H9 (cell line): Measurements from ENCODE around the gene COMT. TPM values are rescaled to one million over a fixed set of nuclear protein-coding genes. Genes with fewer than 3 reads are reported as not detected.
A peak's percentile ranks its signal among the peaks of the same experiment; 100 is the strongest.

Experiments used
- DNase-seq: peaks from one replicate; pipeline ENCODE4 v3.0.0-alpha.2; 2017
- H2AFZ ChIP-seq: one replicate; pipeline ENCODE4 v1.6.1; 2013; ENCODE audit warnings: mild to moderate bottlenecking, low read length, control low read depth, moderate library complexity
- H2AK5ac ChIP-seq: 2 replicates; pipeline ENCODE4 v1.6.1; 2013; ENCODE audit warnings: low read length, control low read depth, mixed read lengths; ENCODE audit not compliant: insufficient read length
- H2BK120ac ChIP-seq: one replicate; pipeline ENCODE4 v1.6.1; 2013; ENCODE audit warnings: low read depth, mild to moderate bottlenecking, low read length, control low read depth, inconsistent platforms; ENCODE audit not compliant: poor library complexity, severe bottlenecking
- H2BK12ac ChIP-seq: 2 replicates; pipeline ENCODE4 v1.6.1; 2013; ENCODE audit warnings: low read length, control low read depth, mixed read lengths, low read depth; ENCODE audit not compliant: insufficient read length
- H2BK15ac ChIP-seq: 2 replicates; pipeline ENCODE4 v1.6.1; 2013; ENCODE audit warnings: low read depth, low read length, control low read depth
- H2BK20ac ChIP-seq: one replicate; pipeline ENCODE4 v1.6.1; 2013; ENCODE audit warnings: low read depth, mild to moderate bottlenecking, low read length, control low read depth, inconsistent platforms; ENCODE audit not compliant: poor library complexity, severe bottlenecking
- H2BK5ac ChIP-seq: 2 replicates; pipeline ENCODE4 v1.6.1; 2013; ENCODE audit warnings: low read length, control low read depth, mixed read lengths; ENCODE audit not compliant: insufficient read length
- H3K14ac ChIP-seq: 2 replicates; pipeline ENCODE4 v1.6.1; 2013; ENCODE audit warnings: low read length, control low read depth; ENCODE audit not compliant: insufficient read depth
- H3K18ac ChIP-seq: 2 replicates; pipeline ENCODE4 v1.6.1; 2013; ENCODE audit warnings: low read depth, mild to moderate bottlenecking, mixed read lengths, low read length, control low read depth; ENCODE audit not compliant: insufficient read length
- H3K23ac ChIP-seq: 2 replicates; pipeline ENCODE4 v1.6.1; 2013; ENCODE audit warnings: low read length, control low read depth, mixed read lengths, low read depth; ENCODE audit not compliant: insufficient read length
- H3K23me2 ChIP-seq: 2 replicates; pipeline ENCODE4 v1.6.1; 2013; ENCODE audit warnings: low read depth, mild to moderate bottlenecking, mixed read lengths, low read length, control low read depth; ENCODE audit not compliant: insufficient read length, poor library complexity, severe bottlenecking
- H3K27ac ChIP-seq: 2 replicates; pipeline ENCODE4 v1.5.1; 2013; ENCODE audit warnings: low read length, control low read depth, mixed read lengths, low read depth; ENCODE audit not compliant: insufficient read length
- H3K27me3 ChIP-seq: 2 replicates; pipeline ENCODE4 v1.6.1; 2013; ENCODE audit warnings: low read length, control low read depth, inconsistent platforms; ENCODE audit not compliant: insufficient read depth
- H3K4ac ChIP-seq: 2 replicates; pipeline ENCODE4 v1.6.1; 2013; ENCODE audit warnings: low read depth, mild to moderate bottlenecking, control low read depth, inconsistent platforms, low read length, moderate library complexity
- H3K4me1 ChIP-seq: 2 replicates; pipeline ENCODE4 v1.6.1; 2013; ENCODE audit warnings: low read length, control low read depth, inconsistent platforms; ENCODE audit not compliant: insufficient read depth
- H3K4me2 ChIP-seq: 2 replicates; pipeline ENCODE4 v1.6.1; 2013; ENCODE audit warnings: low read length, control low read depth, mixed read lengths; ENCODE audit not compliant: insufficient read length, insufficient read depth
- H3K56ac ChIP-seq: 2 replicates; pipeline ENCODE4 v1.6.1; 2013; ENCODE audit warnings: low read depth, mild to moderate bottlenecking, mixed read lengths, low read length, control low read depth; ENCODE audit not compliant: insufficient read length
- H3K79me1 ChIP-seq: 2 replicates; pipeline ENCODE4 v1.6.1; 2013; ENCODE audit warnings: low read depth, mild to moderate bottlenecking, moderate library complexity, low read length, control low read depth, inconsistent platforms; ENCODE audit not compliant: insufficient read depth, poor library complexity, severe bottlenecking
- H3K79me2 ChIP-seq: 2 replicates; pipeline ENCODE4 v1.6.1; 2013; ENCODE audit warnings: low read length, control low read depth, inconsistent platforms; ENCODE audit not compliant: insufficient read depth
- H3K9ac ChIP-seq: 2 replicates; pipeline ENCODE4 v1.6.1; 2013; ENCODE audit warnings: low read length, control low read depth, mixed read lengths; ENCODE audit not compliant: insufficient read length; ENCODE audit errors: extremely low read depth
- H3K9me3 ChIP-seq: one replicate; pipeline ENCODE4 v1.6.1; 2013; ENCODE audit warnings: low read depth, low read length, inconsistent platforms; ENCODE audit not compliant: control insufficient read depth
- H3T11ph ChIP-seq: one replicate; pipeline ENCODE4 v1.6.1; 2013; ENCODE audit warnings: mild to moderate bottlenecking, low read length, control low read depth, inconsistent platforms
- H4K20me1 ChIP-seq: one replicate; pipeline ENCODE4 v1.6.1; 2013; ENCODE audit not compliant: control insufficient read depth, insufficient read length, insufficient read depth
- H4K5ac ChIP-seq: 2 replicates; pipeline ENCODE4 v1.6.1; 2013; ENCODE audit warnings: low read depth, mild to moderate bottlenecking, mixed read lengths, low read length, control low read depth; ENCODE audit not compliant: insufficient read length
- H4K8ac ChIP-seq: replicated peaks from 2 replicates; pipeline ENCODE4 v1.6.1; 2013; ENCODE audit warnings: low read length, control low read depth, mixed read lengths, low read depth; ENCODE audit not compliant: insufficient read length
- H4K91ac ChIP-seq: 2 replicates; pipeline ENCODE4 v1.6.1; 2013; ENCODE audit warnings: low read depth, mild to moderate bottlenecking, moderate library complexity, mixed read lengths, low read length, control low read depth; ENCODE audit not compliant: insufficient read length
- H3K27ac Mint-ChIP-seq, 3 experiments: 2 replicates in 2 of 3; 3 replicates in 1 of 3; pipeline ENCODE4 v1.8.0; 2020 to 2021; ENCODE audit warnings: mixed read lengths in 3 of 3, mild to moderate bottlenecking in 1 of 3, moderate library complexity in 1 of 3
- H3K27me3 Mint-ChIP-seq: 2 replicates; pipeline ENCODE4 v1.8.0; 2021; ENCODE audit warnings: low read depth, mild to moderate bottlenecking, moderate library complexity, mixed read lengths
- H3K36me3 Mint-ChIP-seq, 3 experiments: 2 replicates in 2 of 3; 3 replicates in 1 of 3; pipeline ENCODE4 v1.8.0; 2020 to 2021; ENCODE audit warnings: low read depth in 3 of 3, mixed read lengths in 3 of 3; ENCODE audit not compliant: insufficient read depth in 1 of 3
- H3K4me1 Mint-ChIP-seq, 2 experiments: 2 replicates each; pipeline ENCODE4 v1.8.0; 2020; ENCODE audit warnings: mixed read lengths in 2 of 2
- H3K4me3 Mint-ChIP-seq, 2 experiments: 2 replicates in 1 of 2; 3 replicates in 1 of 2; pipeline ENCODE4 v1.8.0; 2020 to 2021; ENCODE audit warnings: mild to moderate bottlenecking in 2 of 2, mixed read lengths in 2 of 2, moderate library complexity in 1 of 2
- H3K9me3 Mint-ChIP-seq, 2 experiments: 2 replicates in 1 of 2; 3 replicates in 1 of 2; pipeline ENCODE4 v1.8.0; 2020; ENCODE audit warnings: mild to moderate bottlenecking in 2 of 2, mixed read lengths in 2 of 2, moderate library complexity in 1 of 2
- WGBS: extraction: QIAGEN DNeasy Blood & Tissue Kit; methylation state at CpG from one replicate; pipeline ENCODE4 v1.1.7; 2013; ENCODE audit warnings: missing lambda C conversion rate, low lambda C conversion rate, mixed read lengths; ENCODE audit not compliant: insufficient read length; ENCODE audit errors: extremely low coverage; 5-methylcytosine and 5-hydroxymethylcytosine counted together
- total RNA-seq: library from RNA; stranded (reverse); gene quantifications from 2 replicates; pipeline ENCODE4 v1.2.1, GENCODE V29; 2021
- TF ChIP-seq, protein P1 (sequence below): fragments of 200-600 bp; sonication (generic); conservative IDR thresholded peaks from 3 replicates; pipeline ENCODE4 v1.8.0; 2021; ENCODE audit warnings: antibody characterized with exemption, mild to moderate bottlenecking

The COMT gene
- total RNA-seq, 1 experiment from 2014 or later = 42.2 TPM

DNA sequence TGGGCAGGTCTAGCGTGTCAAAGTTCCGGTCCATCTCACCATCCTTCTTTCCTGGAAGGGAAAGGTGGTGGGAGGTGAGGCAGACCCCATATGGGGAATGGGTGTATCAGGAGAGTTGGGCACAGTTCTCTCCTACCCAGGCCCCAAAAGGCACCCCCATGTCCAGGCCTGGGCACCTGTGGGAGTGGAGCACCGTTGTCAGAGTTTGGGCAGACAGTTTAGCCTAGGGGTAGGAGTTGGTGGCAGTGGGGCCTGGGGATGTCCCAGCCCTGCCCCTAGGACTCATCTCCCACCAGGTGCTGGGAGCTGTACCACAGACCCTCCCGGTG is 34.1 kb downstream of the COMT start:
- no peak overlapping the region for H2BK5ac ChIP-seq
- H3K18ac ChIP-seq = no peak overlapping the region
- no peak overlapping the region for H2BK20ac ChIP-seq
- H3K27ac ChIP-seq = no peak overlapping the region
- Mint-ChIP-seq H3K9me3 (no peaks in the 10 kb centered on the region; a peak in 1 of 5 replicates), H3K4me3 (0 out of 5 replicates have a peak overlapping the region, but pooled peaks of 1 of the 2 experiments have one; percentile 3), H3K4me1 (peaks cover 11 to 18% of the 10 kb centered on the region in 2 experiments), H3K36me3 (peaks cover 14 to 48% (median 37%) of the 10 kb centered on the region in 3 experiments), H3K27me3 (no peaks in the 10 kb centered on the region), H3K27ac (peak overlapping the region in 2 of 3 experiments; percentile 86 to 89; a peak in 6 of 7 replicates)
- H3K79me2 ChIP-seq = no peaks in the 10 kb centered on the region
- no peak overlapping the region for H3K23ac ChIP-seq
- H3K4me1 ChIP-seq = no peaks in the 10 kb centered on the region; the same call in 1 of the 2 replicates
- no peak overlapping the region for H3T11ph ChIP-seq
- H3K9me3 ChIP-seq = no peaks in the 10 kb centered on the region
- H2BK12ac ChIP-seq = no peak overlapping the region
- H3K14ac ChIP-seq = peak overlapping the region; percentile 17; the same call in 1 of the 2 replicates
- H4K5ac ChIP-seq = no peak overlapping the region
- H4K91ac ChIP-seq = no peak overlapping the region
- no peak overlapping the region for H2BK120ac ChIP-seq
- no peak overlapping the region for H3K4ac ChIP-seq
- no peak overlapping the region for H3K4me2 ChIP-seq
- no peak overlapping the region for H3K9ac ChIP-seq
- H4K20me1 ChIP-seq = no peaks in the 10 kb centered on the region
- no CpG with 5 or more reads among the region's 4 CpGs for WGBS
- H3K79me1 ChIP-seq = no peaks in the 10 kb centered on the region
- H2BK15ac ChIP-seq = no peak overlapping the region
- no peak overlapping the region for H2AFZ ChIP-seq
- H3K27me3 ChIP-seq = no peaks in the 10 kb centered on the region
- DNase-seq = no peak
- H2AK5ac ChIP-seq = no peak overlapping the region
- no peaks in the 10 kb centered on the region for H3K23me2 ChIP-seq
- TF ChIP-seq, protein P1, sequence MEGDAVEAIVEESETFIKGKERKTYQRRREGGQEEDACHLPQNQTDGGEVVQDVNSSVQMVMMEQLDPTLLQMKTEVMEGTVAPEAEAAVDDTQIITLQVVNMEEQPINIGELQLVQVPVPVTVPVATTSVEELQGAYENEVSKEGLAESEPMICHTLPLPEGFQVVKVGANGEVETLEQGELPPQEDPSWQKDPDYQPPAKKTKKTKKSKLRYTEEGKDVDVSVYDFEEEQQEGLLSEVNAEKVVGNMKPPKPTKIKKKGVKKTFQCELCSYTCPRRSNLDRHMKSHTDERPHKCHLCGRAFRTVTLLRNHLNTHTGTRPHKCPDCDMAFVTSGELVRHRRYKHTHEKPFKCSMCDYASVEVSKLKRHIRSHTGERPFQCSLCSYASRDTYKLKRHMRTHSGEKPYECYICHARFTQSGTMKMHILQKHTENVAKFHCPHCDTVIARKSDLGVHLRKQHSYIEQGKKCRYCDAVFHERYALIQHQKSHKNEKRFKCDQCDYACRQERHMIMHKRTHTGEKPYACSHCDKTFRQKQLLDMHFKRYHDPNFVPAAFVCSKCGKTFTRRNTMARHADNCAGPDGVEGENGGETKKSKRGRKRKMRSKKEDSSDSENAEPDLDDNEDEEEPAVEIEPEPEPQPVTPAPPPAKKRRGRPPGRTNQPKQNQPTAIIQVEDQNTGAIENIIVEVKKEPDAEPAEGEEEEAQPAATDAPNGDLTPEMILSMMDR = no peak
- no peak overlapping the region for H3K56ac ChIP-seq
- no peak overlapping the region for H4K8ac ChIP-seq
